HEK293 (cell line): ENCODE data around the gene ITGB5.

ENCODE experiments used
- ZNF394 ChIP-seq: fragments of 450-650 bp; formaldehyde crosslinking; IDR thresholded peaks from 2 replicates; pipeline ENCODE4 v1.5.1; 2016; ENCODE audit warnings: missing biosample characterization, missing genetic modification characterization, mild to moderate bottlenecking, moderate library complexity, borderline replicate concordance
- TF ChIP-seq, protein P1 (sequence below): fragments of 450-650 bp; formaldehyde crosslinking; conservative IDR thresholded peaks from 2 replicates; pipeline ENCODE4 v1.5.1; 2016; ENCODE audit warnings: low read depth, missing biosample characterization, missing genetic modification characterization
- TF ChIP-seq, protein P2 (sequence below): fragments of 450-650 bp; formaldehyde crosslinking; IDR thresholded peaks from 2 replicates; pipeline ENCODE4 v1.5.1; 2016; ENCODE audit warnings: missing biosample characterization, missing genetic modification characterization

DNA sequence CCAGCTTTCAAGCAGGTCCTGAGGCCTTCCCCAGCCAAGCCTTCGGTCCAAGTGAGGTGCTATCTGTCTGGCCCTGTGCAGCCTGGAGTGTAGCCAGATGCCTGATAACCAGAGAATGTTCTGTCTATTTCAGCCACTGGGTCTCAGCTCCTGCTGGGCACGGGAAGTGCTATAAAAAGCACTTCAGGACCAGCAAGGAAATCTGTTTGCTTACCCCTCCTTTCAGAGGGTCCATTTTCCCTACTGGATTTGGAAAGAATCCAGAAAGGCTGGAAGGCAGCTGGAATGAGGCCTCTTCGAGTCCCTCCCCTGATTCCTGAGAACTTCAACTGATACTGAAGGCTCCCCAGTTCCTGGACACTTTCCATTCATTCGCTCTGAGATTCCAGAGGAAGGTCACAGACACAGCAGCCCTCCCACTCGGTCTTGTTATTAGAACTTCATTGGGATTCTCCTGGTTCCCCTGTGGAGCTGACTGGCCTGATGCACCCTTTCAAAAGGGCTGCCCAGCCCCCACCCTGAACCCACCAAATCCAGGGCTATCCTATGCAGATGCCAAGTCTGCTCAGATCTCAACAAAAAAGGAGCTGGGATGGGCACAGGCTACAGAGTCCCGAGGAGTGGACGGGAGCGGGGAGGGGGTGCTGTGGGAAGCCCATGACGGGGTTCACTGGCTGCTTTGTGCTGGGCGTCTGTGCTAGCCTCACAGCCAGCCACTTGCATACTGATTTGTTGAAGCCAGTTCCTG lies 86.5 kb downstream of the ITGB5 start:
- TF ChIP-seq, protein P1, sequence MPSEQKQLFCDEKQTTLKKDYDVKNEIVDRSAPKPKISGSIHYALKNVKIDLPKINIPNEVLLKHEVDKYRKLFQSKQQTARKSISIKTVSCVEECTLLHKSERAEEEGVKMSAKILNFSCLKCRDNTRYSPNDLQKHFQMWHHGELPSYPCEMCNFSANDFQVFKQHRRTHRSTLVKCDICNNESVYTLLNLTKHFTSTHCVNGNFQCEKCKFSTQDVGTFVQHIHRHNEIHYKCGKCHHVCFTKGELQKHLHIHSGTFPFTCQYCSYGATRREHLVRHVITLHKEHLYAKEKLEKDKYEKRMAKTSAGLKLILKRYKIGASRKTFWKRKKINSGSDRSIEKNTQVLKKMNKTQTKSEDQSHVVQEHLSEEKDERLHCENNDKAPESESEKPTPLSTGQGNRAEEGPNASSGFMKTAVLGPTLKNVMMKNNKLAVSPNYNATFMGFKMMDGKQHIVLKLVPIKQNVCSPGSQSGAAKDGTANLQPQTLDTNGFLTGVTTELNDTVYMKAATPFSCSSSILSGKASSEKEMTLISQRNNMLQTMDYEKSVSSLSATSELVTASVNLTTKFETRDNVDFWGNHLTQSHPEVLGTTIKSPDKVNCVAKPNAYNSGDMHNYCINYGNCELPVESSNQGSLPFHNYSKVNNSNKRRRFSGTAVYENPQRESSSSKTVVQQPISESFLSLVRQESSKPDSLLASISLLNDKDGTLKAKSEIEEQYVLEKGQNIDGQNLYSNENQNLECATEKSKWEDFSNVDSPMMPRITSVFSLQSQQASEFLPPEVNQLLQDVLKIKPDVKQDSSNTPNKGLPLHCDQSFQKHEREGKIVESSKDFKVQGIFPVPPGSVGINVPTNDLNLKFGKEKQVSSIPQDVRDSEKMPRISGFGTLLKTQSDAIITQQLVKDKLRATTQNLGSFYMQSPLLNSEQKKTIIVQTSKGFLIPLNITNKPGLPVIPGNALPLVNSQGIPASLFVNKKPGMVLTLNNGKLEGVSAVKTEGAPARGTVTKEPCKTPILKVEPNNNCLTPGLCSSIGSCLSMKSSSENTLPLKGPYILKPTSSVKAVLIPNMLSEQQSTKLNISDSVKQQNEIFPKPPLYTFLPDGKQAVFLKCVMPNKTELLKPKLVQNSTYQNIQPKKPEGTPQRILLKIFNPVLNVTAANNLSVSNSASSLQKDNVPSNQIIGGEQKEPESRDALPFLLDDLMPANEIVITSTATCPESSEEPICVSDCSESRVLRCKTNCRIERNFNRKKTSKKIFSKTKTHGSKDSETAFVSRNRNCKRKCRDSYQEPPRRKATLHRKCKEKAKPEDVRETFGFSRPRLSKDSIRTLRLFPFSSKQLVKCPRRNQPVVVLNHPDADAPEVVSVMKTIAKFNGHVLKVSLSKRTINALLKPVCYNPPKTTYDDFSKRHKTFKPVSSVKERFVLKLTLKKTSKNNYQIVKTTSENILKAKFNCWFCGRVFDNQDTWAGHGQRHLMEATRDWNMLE, result no peak
- TF ChIP-seq, protein P2, sequence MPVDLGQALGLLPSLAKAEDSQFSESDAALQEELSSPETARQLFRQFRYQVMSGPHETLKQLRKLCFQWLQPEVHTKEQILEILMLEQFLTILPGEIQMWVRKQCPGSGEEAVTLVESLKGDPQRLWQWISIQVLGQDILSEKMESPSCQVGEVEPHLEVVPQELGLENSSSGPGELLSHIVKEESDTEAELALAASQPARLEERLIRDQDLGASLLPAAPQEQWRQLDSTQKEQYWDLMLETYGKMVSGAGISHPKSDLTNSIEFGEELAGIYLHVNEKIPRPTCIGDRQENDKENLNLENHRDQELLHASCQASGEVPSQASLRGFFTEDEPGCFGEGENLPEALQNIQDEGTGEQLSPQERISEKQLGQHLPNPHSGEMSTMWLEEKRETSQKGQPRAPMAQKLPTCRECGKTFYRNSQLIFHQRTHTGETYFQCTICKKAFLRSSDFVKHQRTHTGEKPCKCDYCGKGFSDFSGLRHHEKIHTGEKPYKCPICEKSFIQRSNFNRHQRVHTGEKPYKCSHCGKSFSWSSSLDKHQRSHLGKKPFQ (tag by site-specific recombination), result no peak
- TF ChIP-seq ZNF394 (tag by site-specific recombination), result no peak
